RWPE1 (cell line): ENCODE measurements around the gene HSPA1B.
"Not testable (repeated sequence)": the region's sequence is repeated elsewhere in the genome, so short reads cannot be mapped to it uniquely, and the experiment has no call there.

Experiments
- CTCF ChIA-PET: fragments of 350-600 bp; sonication (Branson Sonifier 250); formaldehyde crosslinking; extraction: SDS; loops from one replicate; lab custom pipeline; 2021; lab: Yijun Ruan, JAX
- POLR2A ChIA-PET: fragments of 400-600 bp; formaldehyde crosslinking; extraction: SDS; loops from one replicate; lab custom pipeline; 2020; ENCODE audit warnings: antibody characterized with exemption; ENCODE audit not compliant: low non-redundant PET; lab: Yijun Ruan, JAX
- DNase-seq: peaks from one replicate; pipeline ENCODE4 v3.0.0; 2012; ENCODE audit warnings: low spot score
- H3K27ac ChIP-seq: fragments of 450-650 bp; 2 replicates; pipeline ENCODE4 v1.5.1; 2017
- TF ChIP-seq, protein P1 (sequence below): fragments of 450-650 bp; conservative IDR thresholded peaks from 2 replicates; pipeline ENCODE4 v1.5.1; 2017; ENCODE audit warnings: low read depth, mild to moderate bottlenecking

Gene HSPA1B

DNA sequence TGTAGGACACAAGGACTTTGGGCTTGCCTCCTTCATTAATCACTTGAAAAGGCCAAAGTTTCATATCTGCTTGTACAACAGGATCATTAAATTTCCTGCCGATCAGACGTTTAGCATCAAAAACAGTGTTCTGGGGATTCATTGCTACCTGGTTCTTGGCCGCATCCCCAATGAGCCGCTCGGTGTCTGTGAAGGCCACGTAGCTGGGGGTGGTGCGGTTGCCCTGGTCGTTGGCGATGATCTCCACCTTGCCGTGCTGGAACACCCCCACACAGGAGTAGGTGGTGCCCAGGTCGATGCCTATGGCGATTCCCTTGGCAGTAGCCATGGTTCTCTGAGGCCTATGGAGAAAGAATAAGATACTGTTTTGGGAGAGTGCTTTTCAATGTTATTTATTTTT, 15.9 kb upstream of the HSPA1B start:
- TF ChIP-seq, protein P1, sequence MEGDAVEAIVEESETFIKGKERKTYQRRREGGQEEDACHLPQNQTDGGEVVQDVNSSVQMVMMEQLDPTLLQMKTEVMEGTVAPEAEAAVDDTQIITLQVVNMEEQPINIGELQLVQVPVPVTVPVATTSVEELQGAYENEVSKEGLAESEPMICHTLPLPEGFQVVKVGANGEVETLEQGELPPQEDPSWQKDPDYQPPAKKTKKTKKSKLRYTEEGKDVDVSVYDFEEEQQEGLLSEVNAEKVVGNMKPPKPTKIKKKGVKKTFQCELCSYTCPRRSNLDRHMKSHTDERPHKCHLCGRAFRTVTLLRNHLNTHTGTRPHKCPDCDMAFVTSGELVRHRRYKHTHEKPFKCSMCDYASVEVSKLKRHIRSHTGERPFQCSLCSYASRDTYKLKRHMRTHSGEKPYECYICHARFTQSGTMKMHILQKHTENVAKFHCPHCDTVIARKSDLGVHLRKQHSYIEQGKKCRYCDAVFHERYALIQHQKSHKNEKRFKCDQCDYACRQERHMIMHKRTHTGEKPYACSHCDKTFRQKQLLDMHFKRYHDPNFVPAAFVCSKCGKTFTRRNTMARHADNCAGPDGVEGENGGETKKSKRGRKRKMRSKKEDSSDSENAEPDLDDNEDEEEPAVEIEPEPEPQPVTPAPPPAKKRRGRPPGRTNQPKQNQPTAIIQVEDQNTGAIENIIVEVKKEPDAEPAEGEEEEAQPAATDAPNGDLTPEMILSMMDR, result no peak
- DNase-seq, result no peak
- CTCF ChIA-PET, result no interaction called here
- POLR2A ChIA-PET, result no interaction called here
- H3K27ac ChIP-seq, result peak overlapping the region; percentile 18; the same call in 1 of the 2 replicates

DNA sequence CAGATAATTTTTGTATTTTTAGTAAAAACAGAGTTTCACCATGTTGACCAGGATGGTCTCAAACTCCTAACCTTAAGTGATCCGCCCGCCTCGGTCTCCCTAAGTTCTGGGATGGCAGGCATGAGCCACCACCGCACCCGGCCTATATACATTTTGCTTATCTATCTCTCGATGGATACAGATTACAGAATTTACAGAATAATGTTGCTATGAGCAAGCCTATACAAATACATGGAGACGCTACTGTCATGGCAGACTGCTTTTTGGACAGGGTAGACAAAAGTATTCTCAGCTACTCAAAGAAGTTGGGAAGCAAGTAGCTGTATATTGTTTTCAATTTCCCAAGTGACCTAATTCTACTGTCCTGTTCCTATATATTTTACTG, 14.1 kb upstream of the HSPA1B start:
- ChIA-PET CTCF (interaction anchor here (0.8 kb wide), 1 partner anchor 17 kb away, joined by 5 read pairs; no protein-coding TSS in a partner anchor), POLR2A (no interaction called here)
- DNase-seq, result no peak
- peak overlapping the region; percentile 100 for H3K27ac ChIP-seq
- TF ChIP-seq, protein P1, result no peak

GRCh38 chr6:31814677-31815024, 12.9 kb upstream of the HSPA1B start:
- ChIA-PET CTCF (no interaction called here), POLR2A (interaction anchor here (0.6 to 1.3 kb wide), 4 partner anchors 13 to 22 kb away, joined by 3 to 32 read pairs (median 4); partner anchors contain the start of gene HSPA1B)
- peak overlapping the region; percentile 100 for H3K27ac ChIP-seq
- TF ChIP-seq, protein P1, result no peak
- peak; percentile 97 for DNase-seq

- CTCF ChIA-PET, result interaction anchor here (1.0 kb wide), 1 partner anchor 15 kb away, joined by 3 read pairs; no protein-coding TSS in a partner anchor
These were observed 12.3 kb upstream of the HSPA1B start, which contains the start of the genes HSPA1A and HSPA1L for GRCh38 chr6:31815025-31815838. TSS of gene HSPA1A (plus strand) at chr6:31815543. CDS start at chr6:31815757, 214 bp downstream. TSS of gene HSPA1L (minus strand) at chr6:31815283. CDS start at chr6:31811972, 3,311 bp downstream.

DNA sequence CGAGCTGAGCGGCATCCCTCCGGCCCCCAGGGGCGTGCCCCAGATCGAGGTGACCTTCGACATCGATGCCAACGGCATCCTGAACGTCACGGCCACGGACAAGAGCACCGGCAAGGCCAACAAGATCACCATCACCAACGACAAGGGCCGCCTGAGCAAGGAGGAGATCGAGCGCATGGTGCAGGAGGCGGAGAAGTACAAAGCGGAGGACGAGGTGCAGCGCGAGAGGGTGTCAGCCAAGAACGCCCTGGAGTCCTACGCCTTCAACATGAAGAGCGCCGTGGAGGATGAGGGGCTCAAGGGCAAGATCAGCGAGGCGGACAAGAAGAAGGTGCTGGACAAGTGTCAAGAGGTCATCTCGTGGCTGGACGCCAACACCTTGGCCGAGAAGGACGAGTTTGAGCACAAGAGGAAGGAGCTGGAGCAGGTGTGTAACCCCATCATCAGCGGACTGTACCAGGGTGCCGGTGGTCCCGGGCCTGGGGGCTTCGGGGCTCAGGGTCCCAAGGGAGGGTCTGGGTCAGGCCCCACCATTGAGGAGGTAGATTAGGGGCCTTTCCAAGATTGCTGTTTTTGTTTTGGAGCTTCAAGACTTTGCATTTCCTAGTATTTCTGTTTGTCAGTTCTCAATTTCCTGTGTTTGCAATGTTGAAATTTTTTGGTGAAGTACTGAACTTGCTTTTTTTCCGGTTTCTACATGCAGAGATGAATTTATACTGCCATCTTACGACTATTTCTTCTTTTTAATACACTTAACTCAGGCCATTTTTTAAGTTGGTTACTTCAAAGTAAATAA, 10.2 kb upstream of the HSPA1B start:
- not testable (repeated sequence) for DNase-seq
- ChIA-PET POLR2A (interaction anchor here (0.5 to 0.7 kb wide), 2 partner anchors 11 to 14 kb away, joined by 3 read pairs; partner anchors contain the start of gene LSM2), CTCF (interaction anchor here (0.6 to 1.0 kb wide), 2 partner anchors 14 to 39 kb away, joined by 3 to 11 read pairs; no protein-coding TSS in a partner anchor)
- H3K27ac ChIP-seq, result peak overlapping the region; percentile 81

More at GRCh38 chr6:31815025-31815838, 12.3 kb upstream of the HSPA1B start, which contains the start of the genes HSPA1A and HSPA1L:
- TF ChIP-seq, protein P1, result no peak
- peak; percentile 99 for DNase-seq
- peak within 1 kb of the TSS; percentile 100 for H3K27ac ChIP-seq
- POLR2A ChIA-PET, result interaction anchor here (1.2 to 1.3 kb wide), 3 partner anchors 12 to 22 kb away, joined by 3 to 32 read pairs (median 5); partner anchors contain the start of gene HSPA1B

DNA sequence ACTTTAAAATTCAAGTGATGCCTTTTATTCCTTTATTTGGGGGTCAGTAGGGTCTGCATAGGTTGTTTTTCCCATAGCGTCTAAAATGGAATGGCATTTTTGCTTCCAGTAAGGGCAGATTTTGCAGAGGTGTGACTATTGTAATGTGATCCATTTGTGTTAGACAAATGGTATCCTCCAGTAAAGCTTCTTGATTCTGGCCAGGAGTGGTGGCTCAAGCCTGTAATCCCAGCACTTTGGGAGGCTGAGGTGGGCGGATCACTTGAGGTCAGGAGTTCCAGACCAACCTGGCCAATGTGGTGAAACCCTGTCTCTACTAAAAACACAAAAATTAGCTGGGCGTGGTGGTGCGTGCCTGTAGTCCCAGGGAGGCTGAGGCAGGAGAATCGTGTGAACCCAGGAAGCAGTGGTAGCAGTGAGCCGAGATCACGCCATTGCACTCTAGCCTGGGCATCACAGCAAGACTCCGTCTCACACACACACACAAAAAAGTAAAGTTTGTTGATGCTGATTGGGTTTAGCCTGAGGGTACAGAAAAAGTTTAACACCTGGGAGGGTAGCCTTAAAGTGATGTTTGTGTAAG, 9.5 kb upstream of the HSPA1B start:
- H3K27ac ChIP-seq, result peak overlapping the region; percentile 81
- ChIA-PET POLR2A (interaction anchor here (0.5 to 1.0 kb wide), 3 partner anchors 9 to 13 kb away, joined by 3 to 4 read pairs (median 3); partner anchors contain the start of genes HSPA1B and LSM2), CTCF (interaction anchor here (0.6 to 1.0 kb wide), 2 partner anchors 13 to 40 kb away, joined by 3 to 11 read pairs; no protein-coding TSS in a partner anchor)
- not testable (repeated sequence) for DNase-seq
